Naive thymus-derived CD4-positive, alpha-beta T cell (primary cell): ENCODE measurements around the gene TRAF7. TPM values are rescaled to one million over a fixed set of nuclear protein-coding genes. Genes with fewer than 3 reads are reported as not detected.

Experiments used
- ATAC-seq: fragments of 150-1000 bp; cut with Tn5 transposase; 2 replicates; pipeline ENCODE4 v1.10.0; 2021; ENCODE audit warnings: mild to moderate bottlenecking, moderate library complexity
- CTCF ChIA-PET: fragments of 350-600 bp; sonication (Branson Sonifier 250); formaldehyde crosslinking; loops from one replicate; lab custom pipeline; 2021; ENCODE audit warnings: antibody characterized with exemption; lab: Charles Lee
- POLR2A ChIA-PET: fragments of 350-600 bp; sonication (Branson Sonifier 250); formaldehyde crosslinking; loops from one replicate; lab custom pipeline; 2021; ENCODE audit warnings: antibody characterized with exemption, inconsistent platforms; lab: Charles Lee
- DNase-seq, 9 donors: peaks; one replicate each; pipeline versions ENCODE4 v3.0.0 to v3.0.0-alpha.2; 2020 to 2022; ENCODE audit warnings: mixed read lengths in 1 of 9
- H3K27ac ChIP-seq: one replicate; pipeline ENCODE4 v1.7.0; 2013; ENCODE audit warnings: mild to moderate bottlenecking, low read depth, low read length, moderate library complexity
- H3K27me3 ChIP-seq, 2 donors: one replicate each; pipeline ENCODE4 v1.7.0; 2013; ENCODE audit warnings: low read length in 2 of 2, mild to moderate bottlenecking in 2 of 2, moderate library complexity in 2 of 2; ENCODE audit not compliant: control insufficient read depth in 2 of 2, insufficient read depth in 2 of 2
- H3K36me3 ChIP-seq, 3 experiments: 1 replicate in 2 of 3; 2 replicates in 1 of 3; pipeline ENCODE4 v1.7.0; 2013; ENCODE audit warnings: low read length in 3 of 3, mild to moderate bottlenecking in 3 of 3, moderate library complexity in 1 of 3; ENCODE audit not compliant: insufficient read depth in 3 of 3, control insufficient read depth in 2 of 3
- H3K4me1 ChIP-seq, 2 donors: one replicate each; pipeline ENCODE4 v1.7.0; 2013; ENCODE audit warnings: low read length in 2 of 2, mild to moderate bottlenecking in 2 of 2, moderate library complexity in 1 of 2; ENCODE audit not compliant: control insufficient read depth in 2 of 2, insufficient read depth in 2 of 2
- H3K4me3 ChIP-seq: 2 replicates; pipeline ENCODE4 v1.7.0; 2013; ENCODE audit warnings: mild to moderate bottlenecking, low read length
- H3K9me3 ChIP-seq, 3 experiments: 1 replicate in 2 of 3; 2 replicates in 1 of 3; pipeline ENCODE4 v1.7.0; 2013; ENCODE audit warnings: low read length in 3 of 3; ENCODE audit not compliant: control insufficient read depth in 2 of 3
- H3K27ac Mint-ChIP-seq, 9 donors: one replicate each; pipeline ENCODE4 v1.8.0; 2020 to 2022; ENCODE audit warnings: mixed read lengths in 9 of 9, mild to moderate bottlenecking in 8 of 9, moderate library complexity in 5 of 9, inconsistent platforms in 2 of 9
- H3K27me3 Mint-ChIP-seq, 5 donors: one replicate each; pipeline ENCODE4 v1.8.0; 2021 to 2022; ENCODE audit warnings: mixed read lengths in 5 of 5, mild to moderate bottlenecking in 1 of 5
- H3K36me3 Mint-ChIP-seq, 5 donors: one replicate each; pipeline ENCODE4 v1.8.0; 2020 to 2022; ENCODE audit warnings: mixed read lengths in 5 of 5, mild to moderate bottlenecking in 3 of 5, inconsistent platforms in 1 of 5
- H3K4me1 Mint-ChIP-seq, 7 donors: one replicate each; pipeline ENCODE4 v1.8.0; 2020 to 2022; ENCODE audit warnings: mixed read lengths in 7 of 7, mild to moderate bottlenecking in 3 of 7, inconsistent platforms in 1 of 7
- H3K4me3 Mint-ChIP-seq, 10 donors: one replicate each; pipeline ENCODE4 v1.8.0; 2020 to 2022; ENCODE audit warnings: mild to moderate bottlenecking in 10 of 10, mixed read lengths in 10 of 10, moderate library complexity in 6 of 10, inconsistent platforms in 2 of 10
- H3K9me3 Mint-ChIP-seq, 11 donors: one replicate each; pipeline ENCODE4 v1.8.0; 2020 to 2022; ENCODE audit warnings: mixed read lengths in 11 of 11, mild to moderate bottlenecking in 4 of 11, inconsistent platforms in 1 of 11, moderate library complexity in 1 of 11
- intact Hi-C, 2 donors: fragments of 100-400 bp; cut with micrococcal nuclease; formaldehyde crosslinking; loops; one replicate each; pipeline ENCODE4 v1.15.1; 2023
- polyA plus RNA-seq, 2 donors: library from polyadenylated mRNA; unstranded; fragments of 300-500 nt; fragmentation: Illumina TruSeq; gene quantifications; one replicate each; pipeline ENCODE4 v1.2.3, GENCODE V29; 2021
- total RNA-seq, 6 experiments: library from RNA in 5 of 6; stranded (reverse) in 5 of 6; gene quantifications; 1 replicate in 5 of 6; 2 replicates in 1 of 6; pipeline ENCODE4 v1.2.3 and lab custom pipeline; 2021 to 2026

TRAF7 gene
- total and polyA plus RNA-seq, 7 experiments from 2014 or later = 4.8 to 58.3 (median 34.8) TPM

DNA sequence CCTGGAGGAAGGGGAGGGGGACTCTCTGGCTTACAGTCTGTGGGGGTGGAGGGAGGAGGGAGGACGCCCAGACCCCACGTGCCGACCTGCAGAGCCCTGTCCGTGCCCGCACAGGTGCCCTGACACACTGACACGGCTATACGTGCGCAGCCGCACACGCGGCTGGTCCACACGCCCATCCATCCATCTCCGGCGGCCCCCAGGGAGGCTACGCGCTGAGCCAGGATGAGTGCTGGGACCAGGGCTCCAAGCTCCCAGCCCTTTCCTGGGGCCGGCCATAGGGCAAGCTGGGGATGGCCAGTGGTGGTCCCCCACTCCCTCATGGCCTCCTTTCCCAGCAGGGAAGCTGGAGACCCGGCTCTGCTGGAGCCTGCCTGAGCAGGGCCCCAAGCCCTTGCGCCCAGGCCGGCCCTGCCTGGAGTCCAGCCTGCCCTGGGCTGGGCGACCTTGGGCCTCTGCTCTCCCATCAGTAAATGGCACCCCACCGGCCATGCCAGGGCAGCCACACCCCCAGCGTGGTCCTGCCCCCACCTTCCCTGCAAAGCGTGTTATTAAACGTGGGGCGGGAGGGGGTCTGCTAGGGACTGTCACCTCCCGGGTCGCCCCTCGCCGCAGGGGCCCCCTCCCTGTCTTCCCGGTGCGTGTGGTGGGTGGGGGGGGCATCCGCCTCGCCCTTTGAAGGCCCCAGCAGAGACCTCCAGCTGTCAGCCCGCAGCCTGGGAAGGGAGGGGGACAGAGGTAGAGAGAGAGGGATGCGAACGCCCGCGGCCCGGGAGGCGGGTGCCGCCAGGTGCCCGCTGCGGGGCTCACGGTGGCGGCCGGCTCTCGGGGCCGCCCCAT lies 40.0 kb downstream of the TRAF7 start:
- intact Hi-C loops = loop anchor here (1.0 kb wide), 6 partner anchors 10 to 306 kb away; partner anchors contain the start of genes ABCA3 (in 2 of the 2), ECI1 (in 1 of the 2) and MLST8 (in 1 of the 2)

DNA sequence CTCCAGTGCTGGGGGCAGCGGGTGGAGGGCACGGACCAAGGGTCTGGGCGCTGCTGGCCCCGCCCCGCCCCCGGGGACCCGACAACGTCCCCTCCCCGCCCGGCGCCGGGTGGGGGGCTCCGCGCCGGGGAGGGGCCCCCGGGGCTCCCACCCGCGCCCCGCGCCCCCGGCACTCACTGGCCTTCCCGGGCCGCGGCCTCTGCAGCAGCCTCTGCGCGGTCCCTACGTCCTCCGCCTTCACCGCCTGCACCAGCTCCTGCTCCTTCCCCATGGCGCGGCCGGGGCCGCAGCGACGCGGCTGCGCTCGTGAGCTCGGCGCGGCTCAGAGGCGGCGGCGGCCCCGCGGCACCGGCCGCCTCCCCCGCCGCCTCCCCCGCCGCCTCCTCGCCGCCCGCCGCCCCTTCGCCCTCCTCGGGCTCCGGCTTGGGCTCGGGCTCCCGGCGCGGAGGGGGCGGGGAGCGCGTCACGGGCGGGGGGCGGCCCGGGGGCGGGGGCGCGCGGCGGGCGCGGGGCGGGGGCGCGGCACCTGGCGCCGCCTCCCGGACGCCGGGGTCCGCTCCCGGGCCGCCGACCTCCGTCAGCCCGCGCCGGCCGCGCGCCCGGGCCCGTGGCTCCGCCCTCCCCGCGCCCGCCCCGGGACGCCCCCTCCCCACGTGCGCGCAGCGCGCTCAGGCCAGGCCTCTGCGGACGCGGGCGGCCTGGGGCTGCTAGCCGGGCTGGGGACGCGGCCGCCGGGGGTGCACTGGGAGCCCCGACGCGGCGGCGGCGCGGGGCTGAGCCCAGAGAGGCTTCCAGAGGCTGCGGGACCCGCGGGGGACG lies 40.8 kb downstream of the TRAF7 start, which contains the start of gene CASKIN1:
CASKIN1 (minus strand) TSS at position 444 of the 819 bp plus-strand sequence; CDS start at position 271, 173 bp downstream.
- Histone ChIP-seq H3K27ac (no peak within 1 kb of the TSS), H3K4me3 (no peak within 1 kb of the TSS), H3K27me3 (peaks cover 6 to 11% of the 10 kb centered on the region in 2 donors), H3K36me3 (no peaks in the 10 kb centered on the region), H3K9me3 (no peaks in the 10 kb centered on the region), H3K4me1 (peaks cover 0 to 8% of the 10 kb centered on the region in 2 donors)
- H3K36me3 Mint-ChIP-seq = no peaks in the 10 kb centered on the region
- peaks cover 14 to 45% (median 16%) of the 10 kb centered on the region in 5 donors for H3K27me3 Mint-ChIP-seq
- peak in 1 of 9 donors; percentile 56 for DNase-seq
- POLR2A ChIA-PET = interaction anchor here (0.5 to 2.4 kb wide), 3 partner anchors 8 to 55 kb away, joined by 5 to 9 read pairs (median 8); partner anchors contain the start of genes ECI1 and MLST8
- H3K9me3 Mint-ChIP-seq = no peaks in the 10 kb centered on the region
- CTCF ChIA-PET = interaction anchor here (0.7 to 3.7 kb wide), 2 partner anchors 34 to 55 kb away, joined by 3 to 32 read pairs; partner anchors contain the start of gene ECI1
- H3K27ac Mint-ChIP-seq = no peak within 1 kb of the TSS
- H3K4me3 Mint-ChIP-seq = peak within 1 kb of the TSS in 9 of 10 donors; percentile 43 to 84 (median 61)
- peaks cover 0 to 6% (median 4%) of the 10 kb centered on the region in 7 donors for H3K4me1 Mint-ChIP-seq
- intact Hi-C loops = no loop called here
- ATAC-seq = peak; percentile 59

More for the DNA sequence above, 40.0 kb downstream of the TRAF7 start:
- H3K27me3 ChIP-seq = peaks cover 6 to 11% of the 10 kb centered on the region in 2 donors
- ATAC-seq (peak; percentile 6), DNase-seq (no peak)
- H3K9me3 ChIP-seq = no peaks in the 10 kb centered on the region
- no peaks in the 10 kb centered on the region for H3K9me3 Mint-ChIP-seq
- H3K4me1 Mint-ChIP-seq = peaks cover 0 to 6% (median 4%) of the 10 kb centered on the region in 7 donors
- no peak overlapping the region for H3K27ac ChIP-seq
- no peak overlapping the region for H3K4me3 ChIP-seq
- H3K4me3 Mint-ChIP-seq = peak overlapping the region in 6 of 10 donors; percentile 26 to 79 (median 49)
- H3K4me1 ChIP-seq = peaks cover 0 to 8% of the 10 kb centered on the region in 2 donors
- H3K27ac Mint-ChIP-seq = no peak overlapping the region
- peaks cover 14 to 42% (median 16%) of the 10 kb centered on the region in 5 donors for H3K27me3 Mint-ChIP-seq
- no peaks in the 10 kb centered on the region for H3K36me3 Mint-ChIP-seq
- H3K36me3 ChIP-seq = no peaks in the 10 kb centered on the region
- CTCF ChIA-PET = interaction anchor here (0.6 to 3.7 kb wide), 9 partner anchors 8 to 306 kb away, joined by 3 to 32 read pairs (median 4); partner anchors contain the start of gene ECI1
- POLR2A ChIA-PET = interaction anchor here (0.5 to 2.4 kb wide), 11 partner anchors 8 to 318 kb away, joined by 3 to 9 read pairs (median 5); partner anchors contain the start of genes ATP6V0C, CCNF, ECI1 and MLST8

DNA sequence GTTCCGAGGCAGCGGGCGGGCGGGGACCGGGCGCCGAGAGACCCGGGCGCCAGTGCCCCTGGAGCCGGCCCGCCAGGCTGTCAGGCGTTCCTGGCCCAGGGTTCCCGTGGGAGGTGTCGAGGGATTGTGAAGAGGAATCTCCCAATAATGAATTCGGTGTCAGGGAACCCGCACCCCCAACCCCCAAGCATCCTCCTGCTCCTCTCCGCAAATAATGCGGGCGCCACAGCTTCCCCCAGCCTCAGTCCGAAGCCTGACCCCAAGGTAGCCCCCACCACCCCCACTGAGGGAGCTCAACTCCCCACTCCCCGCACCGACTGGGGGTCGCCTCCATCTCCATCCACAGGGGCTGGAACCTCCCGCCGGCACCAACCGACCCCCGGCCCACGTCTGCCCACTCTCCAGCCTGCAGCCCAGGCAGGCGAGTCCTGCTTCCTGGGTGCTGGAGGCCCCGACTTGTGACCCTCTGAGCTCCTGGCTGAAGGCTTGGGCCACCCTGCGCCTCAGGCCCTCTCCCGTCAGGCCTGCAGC lies 41.5 kb downstream of the TRAF7 start:
- Mint-ChIP-seq H3K27ac (no peak overlapping the region), H3K9me3 (no peaks in the 10 kb centered on the region), H3K4me3 (peak overlapping the region in 9 of 10 donors; percentile 43 to 84 (median 61)), H3K36me3 (no peaks in the 10 kb centered on the region), H3K4me1 (peaks cover 0 to 6% (median 4%) of the 10 kb centered on the region in 7 donors), H3K27me3 (peaks cover 14 to 48% (median 16%) of the 10 kb centered on the region in 5 donors)
- no peak overlapping the region for H3K4me3 ChIP-seq
- CTCF ChIA-PET = interaction anchor here (1.1 kb wide), 1 partner anchor 305 kb away, joined by 5 read pairs; no protein-coding TSS in a partner anchor
- H3K27me3 ChIP-seq = peaks cover 6 to 11% of the 10 kb centered on the region in 2 donors
- POLR2A ChIA-PET = no interaction called here
- peaks cover 0 to 8% of the 10 kb centered on the region in 2 donors for H3K4me1 ChIP-seq
- DNase-seq (no peak), ATAC-seq (no peak)
- H3K27ac ChIP-seq = no peak overlapping the region
- H3K9me3 ChIP-seq = no peaks in the 10 kb centered on the region
- intact Hi-C loops = no loop called here
- no peaks in the 10 kb centered on the region for H3K36me3 ChIP-seq

DNA sequence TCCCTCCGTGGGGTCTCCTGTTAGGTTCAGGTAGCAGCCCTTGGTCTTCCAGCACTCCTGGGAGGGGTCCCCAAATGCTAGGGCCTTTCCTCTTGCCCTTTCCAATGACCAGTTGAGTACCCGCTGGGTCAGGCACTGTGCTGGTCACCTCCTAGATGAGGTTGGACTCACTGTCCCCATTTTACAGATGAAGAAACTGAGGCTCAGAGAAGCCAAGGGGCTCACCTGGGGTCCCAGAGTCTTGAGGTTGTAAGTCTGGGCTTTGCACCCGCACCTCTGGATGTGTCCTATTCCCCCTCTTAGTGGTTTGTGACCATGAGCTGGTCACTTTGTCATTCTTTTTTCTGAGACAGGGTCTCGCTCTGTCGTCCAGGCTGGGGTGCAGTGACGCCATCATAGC lies 42.2 kb downstream of the TRAF7 start:
- Histone ChIP-seq H3K27me3 (peaks cover 6 to 11% of the 10 kb centered on the region in 2 donors), H3K27ac (no peak overlapping the region), H3K36me3 (no peaks in the 10 kb centered on the region), H3K4me1 (peaks cover 0 to 8% of the 10 kb centered on the region in 2 donors), H3K4me3 (no peak overlapping the region), H3K9me3 (no peaks in the 10 kb centered on the region)
- intact Hi-C loops = no loop called here
- H3K27me3 Mint-ChIP-seq = peaks cover 14 to 48% (median 16%) of the 10 kb centered on the region in 5 donors
- peaks cover 0 to 6% (median 4%) of the 10 kb centered on the region in 7 donors for H3K4me1 Mint-ChIP-seq
- H3K27ac Mint-ChIP-seq = peak overlapping the region in 2 of 9 donors; percentile 31
- POLR2A ChIA-PET = interaction anchor here (0.7 kb wide), 1 partner anchor 26 kb away, joined by 3 read pairs; no protein-coding TSS in a partner anchor
- H3K4me3 Mint-ChIP-seq = peak overlapping the region; percentile 28 to 84 (median 58)
- no peaks in the 10 kb centered on the region for H3K36me3 Mint-ChIP-seq
- ATAC-seq = no peak
- DNase-seq = no peak
- CTCF ChIA-PET = interaction anchor here (1.1 to 1.3 kb wide), 2 partner anchors 53 to 305 kb away, joined by 3 to 5 read pairs; partner anchors contain the start of gene ECI1
- H3K9me3 Mint-ChIP-seq = no peaks in the 10 kb centered on the region

DNA sequence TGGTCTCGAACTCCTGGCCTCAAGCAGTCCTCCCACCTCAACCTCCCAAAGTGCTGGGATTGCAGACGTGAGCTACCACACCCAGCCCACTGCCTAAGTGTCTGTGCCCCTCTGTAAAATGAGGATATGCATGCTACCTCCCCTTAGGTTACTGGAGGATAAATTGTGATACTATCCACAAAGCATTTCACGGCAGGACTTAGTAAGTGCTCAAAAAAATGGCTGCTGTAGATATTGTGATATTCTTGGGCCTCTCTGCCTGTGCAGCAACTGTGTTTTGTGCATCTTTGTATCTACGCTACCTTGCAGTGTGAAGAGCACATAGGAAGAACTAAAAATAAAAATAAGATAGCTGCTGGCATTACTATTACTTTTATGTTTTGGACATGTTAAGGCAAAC lies 42.7 kb downstream of the TRAF7 start:
- no peak for DNase-seq
- intact Hi-C loops = no loop called here
- Histone ChIP-seq H3K9me3 (no peaks in the 10 kb centered on the region), H3K4me3 (no peak overlapping the region), H3K27ac (no peak overlapping the region), H3K4me1 (peaks cover 0 to 8% of the 10 kb centered on the region in 2 donors), H3K27me3 (peaks cover 6 to 11% of the 10 kb centered on the region in 2 donors), H3K36me3 (no peaks in the 10 kb centered on the region)
- Mint-ChIP-seq H3K36me3 (no peaks in the 10 kb centered on the region), H3K27me3 (peaks cover 14 to 48% (median 16%) of the 10 kb centered on the region in 5 donors), H3K9me3 (no peaks in the 10 kb centered on the region), H3K27ac (peak overlapping the region in 2 of 9 donors; percentile 31), H3K4me1 (peaks cover 0 to 6% (median 4%) of the 10 kb centered on the region in 7 donors), H3K4me3 (peak overlapping the region in 8 of 10 donors; percentile 51 to 84 (median 62))
- ATAC-seq = no peak
- ChIA-PET CTCF (interaction anchor here (1.1 to 1.3 kb wide), 2 partner anchors 53 to 304 kb away, joined by 3 to 5 read pairs; partner anchors contain the start of gene ECI1), POLR2A (interaction anchor here (0.7 kb wide), 1 partner anchor 26 kb away, joined by 3 read pairs; no protein-coding TSS in a partner anchor)
